Neutrophil (primary cell): ENCODE results near the gene CCDC40.

Experiments used
- H3K27ac ChIP-seq: fragments of 200-600 bp; sonication (generic); 2 replicates; pipeline ENCODE4 v1.5.1; 2016; ENCODE audit warnings: mild to moderate bottlenecking, moderate library complexity
- H3K27me3 ChIP-seq: fragments of 200-600 bp; sonication (generic); 2 replicates; pipeline ENCODE4 v1.6.0; 2016; ENCODE audit warnings: mild to moderate bottlenecking
- H3K36me3 ChIP-seq: fragments of 200-600 bp; sonication (generic); 2 replicates; pipeline ENCODE4 v1.5.1; 2017
- H3K4me1 ChIP-seq, 2 experiments: fragments of 200-600 bp in 1 of 2; sonication (generic) in 1 of 2; 1 replicate in 1 of 2; 2 replicates in 1 of 2; pipeline versions ENCODE4 v1.5.1 to v1.6.1; 2013 to 2016; ENCODE audit warnings: low read depth in 1 of 2, low read length in 1 of 2, mild to moderate bottlenecking in 1 of 2, moderate library complexity in 1 of 2; ENCODE audit not compliant: control insufficient read depth in 1 of 2, insufficient read depth in 1 of 2
- H3K4me3 ChIP-seq, 2 experiments: fragments of 200-600 bp in 1 of 2; sonication (generic) in 1 of 2; 1 replicate in 1 of 2; 2 replicates in 1 of 2; pipeline ENCODE4 v1.5.1; 2013 to 2016; ENCODE audit warnings: low read depth in 1 of 2, low read length in 1 of 2, mild to moderate bottlenecking in 1 of 2, moderate library complexity in 1 of 2
- H3K9me3 ChIP-seq: fragments of 200-600 bp; sonication (generic); 2 replicates; pipeline ENCODE4 v1.5.1; 2016
- TF ChIP-seq, protein P1 (sequence below): fragments of 200-600 bp; sonication (generic); IDR thresholded peaks from 2 replicates; pipeline ENCODE4 v1.5.1; 2016; ENCODE audit warnings: antibody characterized with exemption

CCDC40 gene

DNA sequence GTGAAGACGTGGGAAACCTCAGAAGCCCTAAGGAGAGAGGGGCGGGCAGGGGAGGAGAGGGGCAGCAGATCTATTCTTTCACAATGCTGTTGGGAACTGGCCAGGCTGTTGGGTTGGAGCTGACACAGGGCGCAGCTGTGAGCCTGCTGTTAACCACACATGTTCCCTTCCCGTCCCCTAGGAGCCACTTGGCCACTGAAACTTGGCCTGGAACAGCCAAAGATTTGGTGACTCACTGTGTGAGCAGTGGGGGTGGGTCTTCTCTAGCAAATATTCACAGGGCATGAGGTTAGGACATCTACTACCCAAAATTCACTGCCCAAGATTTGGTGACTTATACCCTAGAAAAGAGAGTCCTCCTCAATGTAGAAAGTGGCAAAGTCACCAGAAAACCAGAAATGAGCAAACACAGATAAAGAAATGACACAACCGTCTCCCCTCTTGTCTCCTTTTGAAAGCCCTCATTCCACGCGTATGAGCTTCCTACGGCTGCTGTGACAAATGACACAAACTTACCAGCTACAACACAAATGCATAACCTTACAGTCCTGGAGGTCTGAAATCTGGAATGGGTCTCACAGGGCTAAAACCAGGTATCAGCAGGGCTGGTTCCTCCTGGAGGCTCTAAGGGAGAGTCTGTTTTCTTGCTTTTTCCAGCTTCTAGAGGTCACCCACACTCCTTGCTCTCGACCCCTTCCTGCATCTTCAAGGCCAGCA lies 7.0 kb upstream of the CCDC40 start:
- Histone ChIP-seq H3K4me1 (no peaks in the 10 kb centered on the region), H3K4me3 (no peak overlapping the region), H3K27me3 (peaks cover 54% of the 10 kb centered on the region), H3K9me3 (no peaks in the 10 kb centered on the region), H3K27ac (no peak overlapping the region), H3K36me3 (no peaks in the 10 kb centered on the region)
- TF ChIP-seq, protein P1, sequence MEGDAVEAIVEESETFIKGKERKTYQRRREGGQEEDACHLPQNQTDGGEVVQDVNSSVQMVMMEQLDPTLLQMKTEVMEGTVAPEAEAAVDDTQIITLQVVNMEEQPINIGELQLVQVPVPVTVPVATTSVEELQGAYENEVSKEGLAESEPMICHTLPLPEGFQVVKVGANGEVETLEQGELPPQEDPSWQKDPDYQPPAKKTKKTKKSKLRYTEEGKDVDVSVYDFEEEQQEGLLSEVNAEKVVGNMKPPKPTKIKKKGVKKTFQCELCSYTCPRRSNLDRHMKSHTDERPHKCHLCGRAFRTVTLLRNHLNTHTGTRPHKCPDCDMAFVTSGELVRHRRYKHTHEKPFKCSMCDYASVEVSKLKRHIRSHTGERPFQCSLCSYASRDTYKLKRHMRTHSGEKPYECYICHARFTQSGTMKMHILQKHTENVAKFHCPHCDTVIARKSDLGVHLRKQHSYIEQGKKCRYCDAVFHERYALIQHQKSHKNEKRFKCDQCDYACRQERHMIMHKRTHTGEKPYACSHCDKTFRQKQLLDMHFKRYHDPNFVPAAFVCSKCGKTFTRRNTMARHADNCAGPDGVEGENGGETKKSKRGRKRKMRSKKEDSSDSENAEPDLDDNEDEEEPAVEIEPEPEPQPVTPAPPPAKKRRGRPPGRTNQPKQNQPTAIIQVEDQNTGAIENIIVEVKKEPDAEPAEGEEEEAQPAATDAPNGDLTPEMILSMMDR, result no peak

DNA sequence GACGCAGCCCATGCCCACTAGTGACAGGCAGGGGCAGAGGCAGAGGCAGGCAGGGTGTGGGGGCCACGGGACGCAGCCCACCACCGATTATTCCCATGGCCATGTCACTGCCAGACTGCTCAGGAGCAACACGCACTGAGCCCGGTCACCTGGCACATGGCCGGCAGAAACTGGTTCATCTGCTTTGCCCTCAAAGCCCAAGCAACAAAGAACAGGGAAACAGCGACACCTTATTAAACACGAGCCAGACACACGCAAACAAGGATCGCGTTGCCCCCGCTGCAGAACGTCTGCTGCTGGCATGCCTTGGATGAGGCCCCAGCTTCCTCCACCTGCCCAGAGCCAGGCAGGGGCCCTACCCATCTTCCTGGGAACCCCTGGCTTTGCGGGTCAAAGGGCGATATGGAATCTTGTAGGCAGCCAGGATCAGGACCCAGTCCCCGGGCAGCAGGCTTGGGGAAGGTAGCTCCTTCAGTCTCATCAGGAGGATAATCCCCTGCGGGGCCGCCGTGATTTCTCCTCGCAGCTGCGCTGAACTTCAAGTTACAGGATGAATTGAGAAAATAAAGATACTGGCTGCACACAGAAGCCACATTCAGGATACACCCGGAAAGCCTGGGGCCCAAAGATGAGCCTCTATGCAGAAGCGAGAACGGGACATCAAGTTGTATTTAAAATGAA lies 5.6 kb upstream of the CCDC40 start:
- Histone ChIP-seq H3K36me3 (no peaks in the 10 kb centered on the region), H3K4me3 (no peak overlapping the region), H3K27me3 (peaks cover 69% of the 10 kb centered on the region), H3K27ac (no peak overlapping the region), H3K9me3 (no peaks in the 10 kb centered on the region), H3K4me1 (peaks cover 5% of the 10 kb centered on the region in 2 experiments)
- TF ChIP-seq, protein P1, result no peak

DNA sequence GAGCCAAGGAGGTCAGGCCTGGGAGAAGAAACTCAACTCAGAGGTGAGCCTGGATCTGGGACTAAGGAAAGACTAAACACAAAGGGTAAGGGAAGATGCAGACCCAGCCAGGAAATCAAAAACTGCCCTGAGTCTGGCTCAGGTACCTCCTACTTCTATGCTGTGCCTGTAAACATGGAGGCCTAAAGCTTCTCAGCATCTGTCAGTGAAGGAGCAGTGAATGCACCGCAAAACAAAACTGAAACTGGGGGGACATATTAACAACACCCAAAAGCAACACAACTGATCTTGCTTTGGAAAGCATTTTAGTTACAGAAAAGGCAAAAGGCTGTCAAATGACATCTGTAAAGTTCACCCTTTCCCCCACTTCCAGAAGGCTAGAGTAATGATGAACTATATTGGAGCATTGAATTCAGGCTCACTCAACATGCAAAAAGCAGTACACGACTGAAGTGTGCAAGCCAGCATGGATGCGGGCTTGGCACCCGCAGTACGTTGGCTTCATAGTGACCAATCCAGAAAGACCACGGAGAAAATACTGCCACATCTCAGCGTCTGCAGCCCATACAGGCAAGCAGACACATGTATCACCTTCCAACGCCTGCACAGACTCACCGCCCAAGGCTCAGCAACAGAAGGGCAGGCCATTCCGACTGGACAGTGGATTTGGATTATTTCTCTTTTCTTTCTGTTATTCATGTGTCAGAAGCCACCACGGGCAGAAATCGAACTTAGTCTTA lies 4.6 kb upstream of the CCDC40 start:
- Histone ChIP-seq H3K27ac (no peak overlapping the region), H3K9me3 (no peaks in the 10 kb centered on the region), H3K36me3 (no peaks in the 10 kb centered on the region), H3K27me3 (peaks cover 79% of the 10 kb centered on the region), H3K4me3 (no peak overlapping the region), H3K4me1 (peaks cover 15% of the 10 kb centered on the region in 2 experiments)
- TF ChIP-seq, protein P1, result no peak

DNA sequence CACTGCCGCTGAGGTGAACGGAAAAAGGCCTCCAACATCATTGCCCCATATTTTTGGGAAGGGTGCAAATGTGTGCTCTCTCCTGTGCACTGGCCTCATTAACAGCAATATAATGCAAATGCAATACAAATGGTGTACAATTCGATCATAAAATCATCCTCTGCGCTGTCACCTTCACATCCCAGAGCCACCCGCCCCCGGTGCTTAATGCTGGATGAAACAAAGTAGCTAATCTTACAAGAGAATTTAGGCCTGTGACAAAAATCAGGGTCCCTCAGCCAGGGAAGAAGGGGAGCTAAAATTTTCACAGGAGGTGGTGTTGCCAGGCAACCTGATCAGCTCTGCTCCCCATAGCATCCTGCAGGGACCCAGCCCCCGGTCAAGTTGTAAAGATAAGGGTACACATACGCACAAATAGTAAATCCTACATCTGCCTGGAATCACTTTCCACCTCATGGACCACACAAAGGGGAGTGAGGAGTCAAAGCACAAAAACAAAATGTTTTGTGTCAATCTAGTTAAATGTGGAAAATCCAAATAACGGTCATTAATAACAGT lies 3.7 kb upstream of the CCDC40 start:
- Histone ChIP-seq H3K9me3 (no peaks in the 10 kb centered on the region), H3K27ac (no peak overlapping the region), H3K27me3 (peaks cover 87% of the 10 kb centered on the region), H3K36me3 (no peaks in the 10 kb centered on the region), H3K4me3 (no peak overlapping the region), H3K4me1 (peaks cover 17 to 18% of the 10 kb centered on the region in 2 experiments)
- TF ChIP-seq, protein P1, result no peak

DNA sequence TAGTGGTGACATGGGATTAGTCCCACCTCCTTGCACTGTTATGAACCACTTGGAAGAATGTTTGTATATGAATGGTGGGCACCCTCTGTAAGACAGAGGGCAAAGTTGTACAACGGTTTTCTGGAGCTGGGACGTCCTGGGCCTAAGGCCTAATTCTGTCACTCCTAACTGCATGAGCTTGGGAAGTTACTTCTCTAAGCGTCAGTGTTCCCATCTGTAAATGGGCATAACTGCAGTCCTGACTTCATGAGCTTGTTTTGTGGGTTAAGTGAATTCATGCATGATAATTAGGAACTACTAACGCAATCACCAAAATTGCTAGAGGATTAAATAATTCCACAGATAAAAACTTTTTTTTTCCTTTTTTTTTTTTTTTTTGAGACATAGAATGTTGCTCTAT lies 2.6 kb upstream of the CCDC40 start:
- H3K4me1 ChIP-seq, result peaks cover 17 to 18% of the 10 kb centered on the region in 2 experiments
- TF ChIP-seq, protein P1, result no peak
- H3K9me3 ChIP-seq, result no peaks in the 10 kb centered on the region

More for the DNA sequence above, 2.6 kb upstream of the CCDC40 start:
- Histone ChIP-seq H3K27ac (no peak overlapping the region), H3K4me3 (no peak overlapping the region), H3K27me3 (peaks cover 94% of the 10 kb centered on the region), H3K36me3 (no peaks in the 10 kb centered on the region)
